MM.1S (cell line): ENCODE results near the gene PLA2G4E.

Experiments
- CTCF ChIP-seq: fragments of 300-600 bp; sonication (generic); IDR thresholded peaks from 2 replicates; pipeline ENCODE4 v1.5.1; 2016; ENCODE audit warnings: antibody characterized with exemption, low read length, mixed read lengths
- EZH2 ChIP-seq: fragments of 300-600 bp; sonication (generic); optimal IDR thresholded peaks from 2 replicates; pipeline ENCODE3; 2017; ENCODE audit warnings: low read depth, mild to moderate bottlenecking, antibody characterized with exemption, low read length, mixed read lengths

- TF ChIP-seq CTCF (no peak), EZH2 (no peak)
These were observed 80.9 kb downstream of the PLA2G4E start for GRCh38 chr15:41939986-41940385.
